Adrenal gland (tissue), 5 donors: ENCODE measurements around the gene HYAL1.

Experiments
- CTCF ChIP-seq, 6 experiments: fragments of 450-650 bp in 4 of 6; fragments of 200-600 bp in 2 of 6; sonication (generic) in 1 of 6; IDR thresholded peaks; 1 replicate in 5 of 6; 2 replicates in 1 of 6; pipeline versions ENCODE4 v1.5.1 to v1.8.0; 2016 to 2021; ENCODE audit warnings: antibody characterized with exemption in 6 of 6, mild to moderate bottlenecking in 2 of 6, moderate library complexity in 1 of 6
- POLR2A ChIP-seq, 2 donors: fragments of 450-650 bp; IDR thresholded peaks; one replicate each; pipeline ENCODE4 v1.6.1; 2017; ENCODE audit warnings: antibody characterized with exemption in 2 of 2, mild to moderate bottlenecking in 2 of 2, moderate library complexity in 1 of 2
- donor health status: DM: no; HTN: no; CAD: no.

DNA sequence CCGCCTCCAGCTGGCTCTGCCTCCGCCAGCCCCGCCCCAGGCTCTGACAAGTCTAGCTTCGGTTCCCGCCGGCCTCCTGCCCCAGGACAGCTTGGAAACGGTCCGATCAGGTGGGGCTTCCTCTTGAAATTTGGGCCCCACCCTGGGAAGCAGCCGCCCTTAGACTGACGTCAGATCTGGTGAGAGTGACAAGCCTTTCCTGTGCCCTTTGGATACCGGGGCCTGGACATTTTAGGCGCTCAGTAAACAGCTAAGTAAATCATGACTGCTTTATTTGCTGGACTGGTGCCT is 3.8 kb downstream of the HYAL1 start:
- no peak for TF ChIP-seq CTCF (IDR thresholded peaks at IDR 0.05)
- TF ChIP-seq POLR2A (IDR thresholded peaks at IDR 0.05) = no peak
